WERI-Rb-1 (cell line): ENCODE results near the gene POLR3B.

Experiments
- DNase-seq: peaks from one replicate; pipeline ENCODE4 v3.0.0-alpha.2; 2020
- H3K27ac ChIP-seq: fragments of 250-450 bp; sonication (Bioruptor Pico); 2 replicates; pipeline ENCODE4 v1.5.1; 2020; ENCODE audit warnings: mild to moderate bottlenecking, moderate library complexity
- H3K27me3 ChIP-seq: fragments of 250-450 bp; sonication (Bioruptor Pico); 2 replicates; pipeline ENCODE4 v1.5.1; 2021; ENCODE audit warnings: mild to moderate bottlenecking, low read depth, moderate library complexity; ENCODE audit not compliant: insufficient read depth, severe bottlenecking
- H3K36me3 ChIP-seq: fragments of 250-450 bp; sonication (Bioruptor Pico); 2 replicates; pipeline ENCODE4 v1.5.1; 2020; ENCODE audit warnings: mild to moderate bottlenecking, moderate library complexity
- H3K4me3 ChIP-seq: 2 replicates; pipeline ENCODE4 v1.5.1; 2011; ENCODE audit warnings: low read depth, mild to moderate bottlenecking, control low read depth, low read length
- H3K9me3 ChIP-seq: fragments of 250-450 bp; sonication (Bioruptor Pico); 2 replicates; pipeline ENCODE4 v1.5.1; 2021; ENCODE audit warnings: mild to moderate bottlenecking, moderate library complexity; ENCODE audit not compliant: severe bottlenecking
- TF ChIP-seq, protein P1 (sequence below): IDR thresholded peaks from 2 replicates; pipeline ENCODE4 v1.5.1; 2011; ENCODE audit warnings: low read depth, mild to moderate bottlenecking, control low read depth, inconsistent platforms, low read length

Gene POLR3B

DNA sequence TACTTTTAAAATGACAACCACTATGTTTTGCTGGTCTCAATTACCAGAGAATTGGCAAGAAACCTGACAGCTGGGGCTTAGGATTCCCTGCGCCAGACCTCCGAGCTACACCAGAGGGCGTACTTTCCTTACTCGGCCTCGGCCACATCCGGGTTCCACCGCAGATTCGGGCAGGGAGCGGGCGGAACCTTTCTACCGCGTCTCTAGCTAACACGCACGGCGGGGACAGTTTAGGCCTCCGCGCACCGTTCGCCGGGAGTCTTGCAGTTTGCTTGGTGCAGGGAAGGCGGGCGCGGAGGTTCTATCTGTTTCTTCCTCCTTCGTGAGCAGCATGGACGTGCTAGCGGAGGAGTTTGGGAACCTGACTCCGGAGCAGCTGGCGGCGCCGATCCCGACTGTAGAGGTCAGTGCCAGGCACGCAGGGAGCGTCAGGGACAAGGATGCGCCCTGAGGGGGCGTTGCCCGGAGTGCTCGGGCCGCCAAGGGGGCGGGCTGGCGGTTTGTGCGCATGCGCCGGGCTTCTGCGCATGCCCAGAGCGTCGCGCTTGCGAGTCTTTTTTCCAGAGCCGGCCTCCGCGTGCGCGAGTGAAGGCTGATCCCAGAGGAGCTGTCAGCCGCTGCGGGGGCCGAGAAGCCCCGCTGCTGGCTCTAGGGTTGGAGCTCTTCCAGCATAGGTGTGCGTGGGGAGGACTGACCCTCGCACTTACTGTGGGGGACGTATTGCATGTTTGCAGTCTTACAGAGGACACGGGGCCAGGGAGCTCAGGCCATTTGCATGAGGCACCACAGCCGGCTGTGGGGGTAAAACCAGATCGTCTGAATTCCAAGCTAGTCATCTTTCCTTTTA is at the start of gene POLR3B:
POLR3B (plus strand) TSS at position 200 of the 847 bp plus-strand sequence; CDS start at position 332, 132 bp downstream.
- H3K27me3 ChIP-seq, result no peaks in the 10 kb centered on the region
- peak; percentile 93 for DNase-seq
- TF ChIP-seq, protein P1, sequence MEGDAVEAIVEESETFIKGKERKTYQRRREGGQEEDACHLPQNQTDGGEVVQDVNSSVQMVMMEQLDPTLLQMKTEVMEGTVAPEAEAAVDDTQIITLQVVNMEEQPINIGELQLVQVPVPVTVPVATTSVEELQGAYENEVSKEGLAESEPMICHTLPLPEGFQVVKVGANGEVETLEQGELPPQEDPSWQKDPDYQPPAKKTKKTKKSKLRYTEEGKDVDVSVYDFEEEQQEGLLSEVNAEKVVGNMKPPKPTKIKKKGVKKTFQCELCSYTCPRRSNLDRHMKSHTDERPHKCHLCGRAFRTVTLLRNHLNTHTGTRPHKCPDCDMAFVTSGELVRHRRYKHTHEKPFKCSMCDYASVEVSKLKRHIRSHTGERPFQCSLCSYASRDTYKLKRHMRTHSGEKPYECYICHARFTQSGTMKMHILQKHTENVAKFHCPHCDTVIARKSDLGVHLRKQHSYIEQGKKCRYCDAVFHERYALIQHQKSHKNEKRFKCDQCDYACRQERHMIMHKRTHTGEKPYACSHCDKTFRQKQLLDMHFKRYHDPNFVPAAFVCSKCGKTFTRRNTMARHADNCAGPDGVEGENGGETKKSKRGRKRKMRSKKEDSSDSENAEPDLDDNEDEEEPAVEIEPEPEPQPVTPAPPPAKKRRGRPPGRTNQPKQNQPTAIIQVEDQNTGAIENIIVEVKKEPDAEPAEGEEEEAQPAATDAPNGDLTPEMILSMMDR, result peak; percentile 86
- H3K9me3 ChIP-seq, result no peaks in the 10 kb centered on the region
- no peaks in the 10 kb centered on the region for H3K36me3 ChIP-seq
- peak within 1 kb of the TSS; percentile 68 for H3K4me3 ChIP-seq
- peak within 1 kb of the TSS; percentile 89 for H3K27ac ChIP-seq

DNA sequence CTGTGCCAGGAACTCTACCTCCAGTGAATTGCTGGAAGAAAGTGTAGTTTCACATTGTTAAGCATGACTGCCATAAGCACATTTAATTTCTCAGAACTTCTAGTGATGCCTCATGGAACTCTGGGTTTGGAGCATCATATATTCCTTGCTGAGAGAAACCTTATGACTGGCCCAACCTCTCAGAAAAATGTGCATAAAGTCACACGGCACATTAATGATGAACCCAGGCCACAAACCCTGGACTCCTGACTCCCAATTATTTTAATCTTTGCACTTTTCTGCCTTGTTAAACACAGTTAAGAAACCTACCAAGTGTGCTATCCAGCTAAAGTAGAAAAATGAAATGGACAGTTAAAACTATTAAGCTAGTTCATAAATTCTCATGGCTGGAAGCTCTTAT is 49.4 kb upstream of the POLR3B start:
- Histone ChIP-seq H3K27me3 (no peaks in the 10 kb centered on the region), H3K27ac (no peak overlapping the region), H3K4me3 (no peak overlapping the region), H3K9me3 (no peaks in the 10 kb centered on the region), H3K36me3 (no peaks in the 10 kb centered on the region)
- DNase-seq, result no peak
- TF ChIP-seq, protein P1, result no peak

DNA sequence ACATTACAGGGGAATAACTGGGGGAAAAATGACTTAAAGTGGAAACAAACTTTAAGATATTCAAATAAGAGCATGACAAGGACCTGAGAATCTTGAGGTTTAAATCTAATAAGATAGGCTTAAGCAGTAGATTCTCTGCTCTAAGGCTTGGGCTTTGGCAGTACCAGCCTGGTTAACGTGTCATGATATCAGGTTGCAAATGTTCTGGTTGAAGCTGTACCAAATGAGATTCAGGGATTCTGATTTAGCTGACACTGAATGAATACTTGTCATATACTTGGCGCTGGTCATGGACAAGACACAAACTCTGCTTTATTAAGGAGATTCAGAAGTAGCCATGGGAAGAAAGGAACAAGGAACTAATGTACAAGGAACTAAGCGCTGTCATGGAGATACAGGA is 48.9 kb upstream of the POLR3B start:
- Histone ChIP-seq H3K27me3 (no peaks in the 10 kb centered on the region), H3K27ac (no peak overlapping the region), H3K36me3 (no peaks in the 10 kb centered on the region), H3K9me3 (no peaks in the 10 kb centered on the region), H3K4me3 (no peak overlapping the region)
- DNase-seq, result no peak
- TF ChIP-seq, protein P1, result no peak

DNA sequence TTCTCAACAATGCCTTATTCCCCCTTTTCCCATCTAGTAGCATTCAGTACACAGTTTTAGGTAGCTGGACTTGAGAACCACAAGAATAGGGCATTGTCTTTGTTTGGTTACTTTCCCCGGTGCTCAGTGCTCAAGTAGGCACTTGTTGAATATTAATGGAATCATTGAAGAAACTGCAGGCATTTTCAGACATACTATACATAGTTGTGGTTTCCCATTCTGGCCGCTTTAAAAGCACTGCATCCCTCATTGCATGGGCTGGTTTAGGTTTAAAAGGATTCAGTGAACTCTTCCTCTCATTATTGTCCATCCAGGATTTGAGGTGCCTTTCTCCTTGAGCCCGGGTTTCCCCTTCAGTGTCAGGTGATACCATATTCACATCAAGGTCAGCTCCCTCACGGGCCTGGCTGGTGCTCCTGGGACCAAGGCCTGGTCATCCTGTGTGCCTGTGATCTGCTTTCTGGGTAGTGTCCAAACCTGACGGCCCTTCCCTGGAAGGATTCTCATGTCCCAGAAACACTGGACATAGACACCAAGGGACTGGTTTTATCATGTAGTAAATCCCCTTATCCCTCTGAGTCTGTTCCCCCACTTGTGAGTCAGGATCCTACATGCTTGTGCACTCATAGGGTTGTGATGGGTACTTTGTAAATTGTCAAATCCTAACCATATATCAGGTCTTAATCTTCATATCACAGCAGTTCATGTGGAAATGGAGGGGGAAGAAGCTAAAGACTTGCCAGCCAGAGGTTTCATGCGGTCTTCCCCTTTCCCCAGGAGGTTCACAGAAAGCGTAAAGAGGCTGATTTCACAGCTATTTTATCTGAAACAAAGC is 47.7 kb upstream of the POLR3B start:
- Histone ChIP-seq H3K4me3 (no peak overlapping the region), H3K27ac (no peak overlapping the region)

DNA sequence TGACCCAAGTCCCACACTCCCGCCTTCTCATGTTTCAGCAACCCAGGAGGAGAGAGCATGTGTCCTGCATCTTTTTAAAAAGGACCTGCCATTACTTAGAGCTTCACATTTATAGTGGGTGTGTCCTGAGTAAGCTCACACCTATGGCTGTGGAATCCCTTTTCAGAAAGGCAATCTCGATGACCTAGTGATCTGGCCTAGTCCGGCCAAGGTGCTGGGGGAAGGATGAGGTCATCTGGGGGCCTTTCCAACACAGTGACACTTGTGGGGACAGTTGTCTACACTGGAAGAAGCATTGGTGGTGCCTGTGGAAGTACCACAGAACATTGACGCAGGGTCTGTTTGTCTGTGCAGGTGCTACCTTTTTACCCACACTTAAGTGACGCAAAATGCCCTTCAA is 46.9 kb upstream of the POLR3B start:
- H3K27me3 ChIP-seq, result no peaks in the 10 kb centered on the region
- no peaks in the 10 kb centered on the region for H3K9me3 ChIP-seq
- TF ChIP-seq, protein P1, result no peak
- no peak overlapping the region for H3K4me3 ChIP-seq
- H3K36me3 ChIP-seq, result no peaks in the 10 kb centered on the region
- no peak for DNase-seq
- H3K27ac ChIP-seq, result no peak overlapping the region

More for the DNA sequence above, 47.7 kb upstream of the POLR3B start:
- TF ChIP-seq, protein P1, result no peak
- H3K36me3 ChIP-seq, result no peaks in the 10 kb centered on the region
- H3K27me3 ChIP-seq, result no peaks in the 10 kb centered on the region
- no peaks in the 10 kb centered on the region for H3K9me3 ChIP-seq
- no peak for DNase-seq
